ENCODE results near the gene WDR48.
A peak's percentile ranks its signal among the peaks of the same experiment; 100 is the strongest.

The WDR48 gene

GRCh38 chr3:39051649-39052561, at the start of gene WDR48, which contains the start of gene SCN11A:
WDR48 (plus strand) TSS chr3:39052016; CDS start chr3:39052026, 10 bp downstream.
SCN11A (minus strand) TSS chr3:39051944; CDS start chr3:38950362, 101,582 bp downstream.
- DNase-seq: peak; percentile 88
- in situ Hi-C loops (cut with MboI; ENCODE audit: low pct_unique_long_range_greater_than_20kb, low sequenced_read_pairs): no loop called here

DNA sequence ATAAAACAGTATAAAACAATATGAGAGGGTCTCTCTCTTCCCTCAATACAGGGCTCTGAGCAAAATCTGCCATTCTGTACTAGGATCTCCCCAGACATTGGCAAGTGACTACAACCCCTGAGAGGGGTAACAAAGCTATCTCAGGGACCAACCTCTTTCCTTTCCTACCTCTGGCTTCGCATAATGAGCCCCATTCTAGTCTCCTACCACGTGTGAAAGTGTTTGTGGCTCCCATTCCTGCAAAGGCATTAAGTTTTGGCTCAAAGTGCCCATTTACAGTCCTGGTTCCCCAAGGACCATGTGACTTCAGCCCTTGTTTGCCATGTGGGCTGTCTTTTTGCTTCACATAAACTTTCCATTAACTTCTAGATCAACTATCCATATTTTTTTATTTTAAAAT, 46.5 kb upstream of the WDR48 start:
- in situ Hi-C loops (cut with MboI; ENCODE audit: low pct_unique_long_range_greater_than_20kb, low sequenced_read_pairs): no loop called here
- no peak for DNase-seq

DNA sequence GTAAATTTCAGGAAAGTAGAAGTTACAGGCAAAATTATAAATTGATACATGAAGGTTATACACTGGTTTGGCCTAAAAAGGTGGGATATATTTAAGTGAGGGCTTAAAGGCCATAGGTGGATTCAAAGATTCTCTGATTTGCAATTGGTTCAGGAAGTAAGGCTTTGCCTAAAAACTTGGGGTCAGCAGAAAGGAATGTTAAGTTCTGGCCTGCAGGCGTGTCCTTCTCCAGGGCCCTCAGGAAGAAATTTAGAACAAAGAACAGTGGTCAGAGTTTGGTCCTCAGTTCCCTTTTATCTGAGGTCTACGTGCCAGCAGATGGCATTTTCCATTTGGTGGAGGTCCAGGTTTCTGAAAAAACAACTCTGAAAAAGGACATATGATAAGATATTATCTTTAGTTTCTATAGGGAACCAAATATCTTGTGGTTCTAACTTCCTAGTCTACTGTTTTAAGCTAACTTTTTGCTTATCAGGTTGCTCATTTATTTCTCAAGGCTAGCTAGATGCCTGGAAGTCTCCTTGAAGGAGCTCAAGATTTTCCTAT, 40.6 kb upstream of the WDR48 start:
- in situ Hi-C loops (cut with MboI; ENCODE audit: low pct_unique_long_range_greater_than_20kb, low sequenced_read_pairs): no loop called here
- peak; percentile 14 for DNase-seq

- in situ Hi-C loops (cut with MboI; ENCODE audit: low pct_unique_long_range_greater_than_20kb, low sequenced_read_pairs): no loop called here
- DNase-seq: peak; percentile 33
Observed at GRCh38 chr3:39013289-39013688, 38.5 kb upstream of the WDR48 start.

GRCh38 chr3:39013921-39014509, 37.8 kb upstream of the WDR48 start:
- in situ Hi-C loops (cut with MboI; ENCODE audit: low pct_unique_long_range_greater_than_20kb, low sequenced_read_pairs): no loop called here
- DNase-seq: no peak

GRCh38 chr3:39015418-39015817, 36.4 kb upstream of the WDR48 start:
- in situ Hi-C loops (cut with MboI; ENCODE audit: low pct_unique_long_range_greater_than_20kb, low sequenced_read_pairs): no loop called here
- DNase-seq: no peak

DNA sequence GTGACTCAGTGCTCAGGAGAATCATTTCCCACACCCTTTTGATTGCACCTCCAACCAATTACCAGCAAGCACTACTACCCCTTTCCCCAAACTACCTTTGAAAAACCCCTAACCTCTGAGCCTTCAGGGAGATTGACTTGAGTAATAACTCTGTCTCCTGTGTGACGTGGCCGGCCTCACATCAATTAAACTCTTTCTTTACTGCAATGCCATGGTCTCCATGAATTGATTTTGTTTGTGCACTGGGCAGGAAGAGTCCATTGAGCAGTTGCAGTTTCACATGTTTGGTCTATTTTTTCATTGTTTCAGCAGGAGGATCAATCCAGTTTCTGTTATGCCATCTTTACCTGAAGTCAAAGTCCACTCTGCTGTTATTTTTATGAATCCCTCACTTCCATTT, 32.5 kb upstream of the WDR48 start:
- DNase-seq: no peak
- in situ Hi-C loops (cut with MboI; ENCODE audit: low pct_unique_long_range_greater_than_20kb, low sequenced_read_pairs): no loop called here

- in situ Hi-C loops (cut with MboI; ENCODE audit: low pct_unique_long_range_greater_than_20kb, low sequenced_read_pairs): no loop called here
- no peak for DNase-seq
Observed at GRCh38 chr3:39021029-39021428, 30.8 kb upstream of the WDR48 start.

DNA sequence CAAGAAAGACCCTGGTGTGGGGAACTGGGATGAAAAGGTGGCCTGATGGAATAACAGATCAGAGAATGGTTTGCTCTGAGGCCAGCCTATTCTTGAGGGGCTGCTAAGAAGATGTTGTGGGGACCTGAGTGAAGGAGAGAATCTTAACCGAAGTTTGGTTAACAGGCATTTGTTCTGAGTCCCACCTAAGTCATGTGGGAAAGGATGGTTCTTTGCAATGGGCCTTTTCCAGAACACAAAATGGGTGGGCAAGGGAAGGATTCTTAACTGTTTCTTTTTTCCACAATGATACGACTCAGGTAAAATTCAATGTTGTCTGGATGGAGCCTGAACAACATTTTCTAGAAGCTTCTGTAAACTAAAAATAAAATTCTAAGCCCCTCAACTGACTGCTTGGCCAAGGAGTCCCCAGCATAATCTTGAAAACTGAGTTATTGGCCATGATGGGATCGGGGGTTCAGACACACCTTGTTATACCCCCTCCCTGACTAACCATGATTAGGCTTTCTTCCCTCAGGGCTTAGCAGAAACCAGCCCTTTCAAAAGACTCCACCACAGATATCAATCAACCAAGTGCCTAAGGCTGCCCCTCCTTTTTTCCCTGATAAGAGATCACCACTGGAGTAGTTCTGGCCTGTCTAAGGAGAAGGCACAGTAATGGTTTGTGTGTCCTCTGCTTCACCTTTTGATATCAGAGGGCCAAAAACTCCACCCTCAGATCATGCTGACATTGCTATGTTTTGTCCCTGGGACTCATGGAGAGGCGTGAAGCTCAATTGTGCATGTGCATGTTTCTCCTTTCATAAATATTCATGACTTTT, 30.1 kb upstream of the WDR48 start:
- in situ Hi-C loops (cut with MboI; ENCODE audit: low pct_unique_long_range_greater_than_20kb, low sequenced_read_pairs): no loop called here
- no peak for DNase-seq

DNA sequence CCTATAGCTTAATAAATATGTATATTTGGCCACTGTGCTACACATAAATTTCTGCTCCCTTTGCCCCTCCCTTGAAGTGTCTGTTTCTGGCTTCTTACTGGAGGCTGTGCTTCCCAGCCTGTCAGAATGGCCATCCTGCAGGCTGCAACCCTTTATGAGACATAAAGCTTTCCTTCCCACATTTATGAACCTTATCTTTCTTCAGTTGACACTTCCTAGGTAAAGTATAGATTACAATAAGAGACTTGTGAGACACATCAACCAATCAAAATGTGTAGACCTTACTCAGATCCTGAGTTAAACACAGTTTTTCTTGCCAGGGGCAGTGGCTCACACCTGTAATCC, 29.6 kb upstream of the WDR48 start:
- in situ Hi-C loops (cut with MboI; ENCODE audit: low pct_unique_long_range_greater_than_20kb, low sequenced_read_pairs): no loop called here
- DNase-seq: no peak

DNA sequence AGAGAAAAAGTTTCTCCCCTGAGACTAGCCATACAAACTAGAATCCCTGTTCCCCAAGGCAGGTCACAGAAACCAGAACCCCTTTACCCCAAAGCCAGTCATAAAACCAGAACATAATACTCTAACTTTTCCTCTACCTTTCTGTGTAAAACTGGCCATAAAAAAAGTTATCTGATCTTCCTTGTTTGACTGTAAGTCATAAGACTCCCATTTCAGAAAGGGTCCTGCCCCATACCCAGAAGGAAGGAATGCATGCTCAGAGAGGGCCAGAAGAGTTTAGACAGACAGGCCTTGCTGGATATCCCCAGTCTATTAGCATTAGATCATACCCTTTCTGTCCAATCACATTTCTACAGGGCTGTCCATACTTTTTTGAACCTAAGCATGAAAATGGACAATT, 27.3 kb upstream of the WDR48 start:
- DNase-seq: no peak
- in situ Hi-C loops (cut with MboI; ENCODE audit: low pct_unique_long_range_greater_than_20kb, low sequenced_read_pairs): no loop called here

- in situ Hi-C loops (cut with MboI; ENCODE audit: low pct_unique_long_range_greater_than_20kb, low sequenced_read_pairs): no loop called here
- no peak for DNase-seq
Observed at GRCh38 chr3:39025222-39025970, 26.4 kb upstream of the WDR48 start.

GRCh38 chr3:39028546-39028945, 23.3 kb upstream of the WDR48 start:
- DNase-seq: no peak
- in situ Hi-C loops (cut with MboI; ENCODE audit: low pct_unique_long_range_greater_than_20kb, low sequenced_read_pairs): no loop called here

GRCh38 chr3:39029556-39029955, 22.3 kb upstream of the WDR48 start:
- DNase-seq: no peak
- in situ Hi-C loops (cut with MboI; ENCODE audit: low pct_unique_long_range_greater_than_20kb, low sequenced_read_pairs): no loop called here

DNA sequence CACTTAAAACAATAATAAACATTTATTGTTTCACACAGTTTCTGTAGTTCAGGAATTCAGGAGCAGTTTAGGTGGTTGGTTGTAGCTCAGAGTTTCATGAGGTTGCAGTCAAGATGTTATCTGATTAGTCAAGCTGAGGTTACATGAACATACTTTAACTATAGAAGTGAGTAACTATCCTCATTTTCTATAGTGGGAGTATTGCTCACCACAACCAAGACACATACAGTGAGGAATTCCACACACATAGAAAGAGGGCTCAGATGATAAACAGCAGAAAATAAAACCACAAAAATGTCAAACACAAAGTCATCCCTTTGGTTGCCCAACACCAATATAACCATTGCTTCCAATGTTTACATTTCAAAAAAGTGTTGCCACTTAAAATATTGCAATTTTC, 13.7 kb upstream of the WDR48 start:
- DNase-seq: no peak
- in situ Hi-C loops (cut with MboI; ENCODE audit: low pct_unique_long_range_greater_than_20kb, low sequenced_read_pairs): no loop called here

DNA sequence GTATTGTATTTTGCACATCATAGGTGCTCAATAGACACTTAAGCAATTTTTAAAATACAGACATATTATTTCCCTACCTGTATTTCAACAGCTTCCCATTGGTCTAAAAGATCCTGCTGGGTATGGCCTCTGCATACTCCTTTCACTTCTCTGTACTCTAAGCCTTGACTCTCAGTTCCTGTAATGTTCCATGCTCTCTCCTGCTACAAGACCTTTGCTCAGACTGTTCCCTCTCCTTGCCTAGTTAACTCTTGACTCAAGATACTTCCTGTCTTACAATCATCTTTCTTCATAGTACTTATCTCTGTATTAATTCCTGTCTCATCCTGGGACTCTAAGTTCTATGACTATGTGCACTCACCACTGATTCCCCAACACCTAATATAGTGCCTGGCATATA, 1.8 kb upstream of the WDR48 start:
- no peak for DNase-seq
- in situ Hi-C loops (cut with MboI; ENCODE audit: low pct_unique_long_range_greater_than_20kb, low sequenced_read_pairs): no loop called here

GRCh38 chr3:39052583-39052982, 767 bp downstream of the WDR48 start:
- in situ Hi-C loops (cut with MboI; ENCODE audit: low pct_unique_long_range_greater_than_20kb, low sequenced_read_pairs): no loop called here
- DNase-seq: no peak

DNA sequence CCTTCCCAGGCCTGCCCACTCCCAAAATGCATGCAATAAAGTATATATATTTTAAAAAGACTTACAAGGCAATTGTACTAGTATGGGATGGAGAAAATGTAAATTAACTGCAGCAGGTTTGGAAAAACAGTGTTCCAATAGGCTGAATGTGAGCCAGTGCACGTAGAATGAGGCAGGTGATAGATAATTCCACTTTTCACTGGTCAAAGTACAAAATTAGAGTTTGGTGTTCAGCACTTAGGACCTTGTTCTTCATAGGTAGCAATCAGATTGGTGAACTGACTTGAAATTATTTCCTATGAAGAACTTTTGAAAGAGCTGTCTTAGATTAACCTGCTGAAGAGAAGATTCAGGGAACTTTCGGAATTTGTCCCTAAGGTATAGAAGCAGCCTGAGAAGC, 1.9 kb downstream of the WDR48 start:
- no peak for DNase-seq

DNA sequence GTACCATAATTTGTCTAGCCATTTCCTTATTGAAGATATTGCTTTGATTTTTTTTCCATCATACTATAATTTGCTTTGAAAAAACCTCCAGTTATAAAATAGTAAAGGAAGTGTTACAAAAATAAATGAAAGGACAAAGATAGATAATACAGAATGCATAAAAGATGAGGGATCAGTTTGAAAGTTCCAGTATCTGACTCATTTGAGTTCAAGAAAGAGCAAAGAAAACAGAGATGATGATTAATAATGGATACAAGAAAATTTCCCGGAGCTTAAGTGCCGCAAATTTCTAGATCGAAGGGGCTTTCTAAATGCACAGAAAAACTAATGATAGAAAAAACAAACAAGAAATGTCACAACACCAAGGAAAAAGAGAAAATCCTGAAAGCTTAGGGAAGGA, 4.3 kb downstream of the WDR48 start:
- no peak for DNase-seq
- in situ Hi-C loops (cut with MboI; ENCODE audit: low pct_unique_long_range_greater_than_20kb, low sequenced_read_pairs): no loop called here

More for the DNA sequence above, 1.9 kb downstream of the WDR48 start:
- in situ Hi-C loops (cut with MboI; ENCODE audit: low pct_unique_long_range_greater_than_20kb, low sequenced_read_pairs): no loop called here

All from KBM-7 (cell line).